Mesendoderm (in vitro differentiated cells): ENCODE results near the gene PARP15.

Experiments used
- DNase-seq: peaks from one replicate; pipeline ENCODE4 v3.0.0; 2013
- H2AK5ac ChIP-seq: 2 replicates; pipeline ENCODE4 v1.6.1; 2013; ENCODE audit warnings: low read length, inconsistent platforms
- H2BK120ac ChIP-seq: 2 replicates; pipeline ENCODE4 v1.6.1; 2013; ENCODE audit warnings: low read depth, mild to moderate bottlenecking, low read length, moderate library complexity, mixed read lengths
- H2BK15ac ChIP-seq: replicated peaks from 2 replicates; pipeline ENCODE4 v1.6.1; 2013; ENCODE audit warnings: low read depth, mild to moderate bottlenecking, moderate library complexity
- H2BK5ac ChIP-seq: 2 replicates; pipeline ENCODE4 v1.6.1; 2013; ENCODE audit warnings: low read length, inconsistent platforms
- H3K18ac ChIP-seq: 2 replicates; pipeline ENCODE4 v1.6.1; 2013; ENCODE audit warnings: mild to moderate bottlenecking, low read length, mixed read lengths
- H3K23ac ChIP-seq: one replicate; pipeline ENCODE4 v1.6.1; 2013; ENCODE audit warnings: low read length
- H3K27ac ChIP-seq: 2 replicates; pipeline ENCODE4 v1.5.1; 2013; ENCODE audit warnings: low read depth, mild to moderate bottlenecking, inconsistent platforms, low read length, moderate library complexity
- H3K27me3 ChIP-seq: 2 replicates; pipeline ENCODE4 v1.6.1; 2013; ENCODE audit warnings: low read length, control low read depth, mild to moderate bottlenecking, inconsistent platforms; ENCODE audit not compliant: insufficient read depth, poor library complexity
- H3K36me3 ChIP-seq: 2 replicates; pipeline ENCODE4 v1.6.1; 2013; ENCODE audit warnings: low read length, inconsistent platforms; ENCODE audit not compliant: control insufficient read depth, insufficient read depth
- H3K4ac ChIP-seq: one replicate; pipeline ENCODE4 v1.6.1; 2013; ENCODE audit warnings: low read depth, mild to moderate bottlenecking, low read length, moderate library complexity
- H3K4me1 ChIP-seq: 2 replicates; pipeline ENCODE4 v1.6.1; 2013; ENCODE audit warnings: low read depth, low read length, inconsistent platforms; ENCODE audit not compliant: control insufficient read depth
- H3K4me2 ChIP-seq: 2 replicates; pipeline ENCODE4 v1.6.1; 2013; ENCODE audit warnings: low read length
- H3K4me3 ChIP-seq: 2 replicates; pipeline ENCODE4 v1.5.1; 2013; ENCODE audit warnings: mild to moderate bottlenecking, low read length
- H3K56ac ChIP-seq: one replicate; pipeline ENCODE4 v1.6.1; 2013; ENCODE audit warnings: low read length
- H3K79me1 ChIP-seq: 2 replicates; pipeline ENCODE4 v1.6.1; 2013; ENCODE audit warnings: low read length, inconsistent platforms
- H3K79me2 ChIP-seq: 2 replicates; pipeline ENCODE4 v1.6.1; 2013; ENCODE audit warnings: mild to moderate bottlenecking, low read length; ENCODE audit not compliant: control insufficient read depth, insufficient read depth
- H3K9ac ChIP-seq: 2 replicates; pipeline ENCODE4 v1.6.1; 2013; ENCODE audit warnings: low read length, inconsistent platforms
- H4K5ac ChIP-seq: one replicate; pipeline ENCODE4 v1.6.1; 2013; ENCODE audit warnings: low read length
- H4K8ac ChIP-seq: one replicate; pipeline ENCODE4 v1.6.1; 2013; ENCODE audit warnings: low read depth, mild to moderate bottlenecking, control low read depth, low read length, moderate library complexity
- WGBS: extraction: QIAGEN DNeasy Blood & Tissue Kit; methylation state at CpG from one replicate; pipeline ENCODE4 v1.1.7; 2013; ENCODE audit warnings: low lambda C conversion rate, missing lambda C conversion rate; ENCODE audit not compliant: insufficient coverage; ENCODE audit errors: extremely low coverage; 5-methylcytosine and 5-hydroxymethylcytosine counted together

PARP15 gene

GRCh38 chr3:122620399-122620798 is 42.9 kb downstream of the PARP15 start:
- no peak overlapping the region for H3K9ac ChIP-seq
- no CpG with 5 or more reads among the region's 4 CpGs for WGBS

GRCh38 chr3:122621112-122621511 is 43.7 kb downstream of the PARP15 start:
- no peak overlapping the region for H3K4me3 ChIP-seq
- no peak overlapping the region for H2BK5ac ChIP-seq
- H3K18ac ChIP-seq = no peak overlapping the region
- H3K23ac ChIP-seq = no peak overlapping the region
- H4K5ac ChIP-seq = no peak overlapping the region
- no peaks in the 10 kb centered on the region for H3K79me1 ChIP-seq
- no peak overlapping the region for H2AK5ac ChIP-seq
- no peak overlapping the region for H3K9ac ChIP-seq
- H2BK120ac ChIP-seq = no peak overlapping the region
- WGBS = no CpG with 5 or more reads among the region's 3 CpGs
- H3K36me3 ChIP-seq = no peaks in the 10 kb centered on the region
- H3K4ac ChIP-seq = no peak overlapping the region
- H3K79me2 ChIP-seq = no peaks in the 10 kb centered on the region
- no peak overlapping the region for H2BK15ac ChIP-seq
- H3K27ac ChIP-seq = no peak overlapping the region
- no peak overlapping the region for H3K4me2 ChIP-seq
- no peak overlapping the region for H3K56ac ChIP-seq
- no peak overlapping the region for H4K8ac ChIP-seq
- no peak for DNase-seq
- H3K4me1 ChIP-seq = no peaks in the 10 kb centered on the region
- no peaks in the 10 kb centered on the region for H3K27me3 ChIP-seq

More at GRCh38 chr3:122620399-122620798, 42.9 kb downstream of the PARP15 start:
- Histone ChIP-seq H3K4me3 (no peak overlapping the region), H3K23ac (no peak overlapping the region), H3K79me2 (no peaks in the 10 kb centered on the region), H4K5ac (no peak overlapping the region), H3K56ac (no peak overlapping the region), H2BK15ac (no peak overlapping the region), H4K8ac (no peak overlapping the region), H3K4me1 (peaks cover under 1% of the 10 kb centered on the region), H3K27me3 (no peaks in the 10 kb centered on the region), H3K18ac (no peak overlapping the region), H2BK5ac (no peak overlapping the region), H2AK5ac (no peak overlapping the region), H3K79me1 (no peaks in the 10 kb centered on the region), H3K4ac (no peak overlapping the region), H3K36me3 (no peaks in the 10 kb centered on the region), H3K4me2 (no peak overlapping the region), H3K27ac (no peak overlapping the region), H2BK120ac (no peak overlapping the region)
- DNase-seq = no peak

- Histone ChIP-seq H3K9ac (no peak overlapping the region), H3K18ac (no peak overlapping the region), H2AK5ac (no peak overlapping the region), H3K56ac (no peak overlapping the region), H3K4me1 (no peaks in the 10 kb centered on the region), H3K4me3 (no peak overlapping the region), H3K36me3 (no peaks in the 10 kb centered on the region), H4K5ac (no peak overlapping the region), H2BK15ac (no peak overlapping the region), H3K23ac (no peak overlapping the region), H3K27me3 (no peaks in the 10 kb centered on the region), H3K4ac (no peak overlapping the region), H3K27ac (no peak overlapping the region), H3K79me2 (no peaks in the 10 kb centered on the region), H3K79me1 (no peaks in the 10 kb centered on the region), H2BK120ac (no peak overlapping the region), H3K4me2 (no peak overlapping the region), H2BK5ac (no peak overlapping the region), H4K8ac (no peak overlapping the region)
- no CpG with 5 or more reads among the region's 8 CpGs for WGBS
- DNase-seq = no peak
Observed at GRCh38 chr3:122623031-122623829, 45.8 kb downstream of the PARP15 start.

- H3K4me2 ChIP-seq = no peak overlapping the region
- no peak overlapping the region for H2AK5ac ChIP-seq
- no peak for DNase-seq
- H3K4me1 ChIP-seq = no peaks in the 10 kb centered on the region
- no peaks in the 10 kb centered on the region for H3K79me2 ChIP-seq
- WGBS = no CpG with 5 or more reads among the region's 6 CpGs
- no peak overlapping the region for H3K23ac ChIP-seq
- H2BK5ac ChIP-seq = no peak overlapping the region
- H3K9ac ChIP-seq = no peak overlapping the region
- H3K18ac ChIP-seq = no peak overlapping the region
- no peaks in the 10 kb centered on the region for H3K36me3 ChIP-seq
- no peak overlapping the region for H4K5ac ChIP-seq
- no peak overlapping the region for H3K4me3 ChIP-seq
- H3K56ac ChIP-seq = no peak overlapping the region
- H4K8ac ChIP-seq = no peak overlapping the region
- H2BK120ac ChIP-seq = no peak overlapping the region
- H2BK15ac ChIP-seq = no peak overlapping the region
- H3K4ac ChIP-seq = no peak overlapping the region
- no peaks in the 10 kb centered on the region for H3K27me3 ChIP-seq
- H3K27ac ChIP-seq = no peak overlapping the region
- no peaks in the 10 kb centered on the region for H3K79me1 ChIP-seq
Observed at GRCh38 chr3:122626515-122627180, 49.2 kb downstream of the PARP15 start.

- no peaks in the 10 kb centered on the region for H3K36me3 ChIP-seq
- H2BK5ac ChIP-seq = no peak overlapping the region
- no peaks in the 10 kb centered on the region for H3K79me1 ChIP-seq
- H3K4me3 ChIP-seq = no peak overlapping the region
- no peak overlapping the region for H3K9ac ChIP-seq
- H3K27ac ChIP-seq = no peak overlapping the region
- no peak for DNase-seq
- H2BK15ac ChIP-seq = no peak overlapping the region
- H3K56ac ChIP-seq = no peak overlapping the region
- no peak overlapping the region for H4K8ac ChIP-seq
- no peak overlapping the region for H3K18ac ChIP-seq
- no peak overlapping the region for H3K23ac ChIP-seq
- WGBS = no CpG with 5 or more reads among the region's 1 CpG
- H2AK5ac ChIP-seq = no peak overlapping the region
- no peak overlapping the region for H4K5ac ChIP-seq
- H3K27me3 ChIP-seq = no peaks in the 10 kb centered on the region
- H3K4me2 ChIP-seq = no peak overlapping the region
- no peaks in the 10 kb centered on the region for H3K79me2 ChIP-seq
- no peaks in the 10 kb centered on the region for H3K4me1 ChIP-seq
- no peak overlapping the region for H3K4ac ChIP-seq
- no peak overlapping the region for H2BK120ac ChIP-seq
Observed at GRCh38 chr3:122627301-122627700, 49.9 kb downstream of the PARP15 start.
